Right atrium auricular region (tissue), 2 donors: ENCODE measurements around the gene SYT12. TPM values are rescaled to one million over a fixed set of nuclear protein-coding genes. Genes with fewer than 3 reads are reported as not detected.

Source experiments
- DNase-seq: peaks from one replicate; pipeline ENCODE4 v3.0.0-alpha.2; 2019; ENCODE audit warnings: low spot score
- H3K27ac ChIP-seq, 2 donors: fragments of 200-600 bp; sonication (generic); 1 replicate in 1 of 2; 2 replicates in 1 of 2; pipeline ENCODE4 v1.5.1; 2016 to 2019
- H3K27me3 ChIP-seq, 2 donors: fragments of 200-600 bp; sonication (generic); one replicate each; pipeline versions ENCODE4 v1.5.1 to v1.6.0; 2017 to 2019
- H3K36me3 ChIP-seq: fragments of 200-600 bp; sonication (generic); one replicate; pipeline ENCODE4 v1.5.1; 2016
- H3K4me1 ChIP-seq, 2 donors: fragments of 200-600 bp; sonication (generic); one replicate each; pipeline versions ENCODE4 v1.5.1 to v1.6.0; 2017 to 2019
- H3K4me3 ChIP-seq, 2 donors: fragments of 200-600 bp; sonication (generic); 1 replicate in 1 of 2; 2 replicates in 1 of 2; pipeline ENCODE4 v1.5.1; 2017 to 2019; ENCODE audit warnings: mild to moderate bottlenecking in 1 of 2, moderate library complexity in 1 of 2
- H3K9me3 ChIP-seq, 2 donors: fragments of 200-600 bp; sonication (generic); one replicate each; pipeline ENCODE4 v1.5.1; 2019
- CTCF ChIP-seq, 2 donors: fragments of 200-600 bp; sonication (generic); IDR thresholded peaks; one replicate each; pipeline ENCODE4 v1.5.1; 2019; ENCODE audit warnings: antibody characterized with exemption in 2 of 2
- total RNA-seq, 2 donors: library from RNA; depleted of rRNA; stranded (reverse); fragments of >200 nt; gene quantifications; one replicate each; pipeline ENCODE4 v1.1.0, GENCODE V29; 2016

SYT12 gene
- total RNA-seq, 2 donors from 2014 or later: 0.44 to 0.59 TPM

- Histone ChIP-seq H3K27me3 (peaks cover 0 to 7% of the 10 kb centered on the region in 2 donors), H3K4me3 (peak overlapping the region; percentile 18 to 52), H3K9me3 (no peaks in the 10 kb centered on the region), H3K4me1 (peaks cover 0 to 17% of the 10 kb centered on the region in 2 donors), H3K27ac (no peak overlapping the region), H3K36me3 (no peaks in the 10 kb centered on the region)
- TF ChIP-seq CTCF (IDR thresholded peaks at IDR 0.05): no peak
- DNase-seq: no peak
Observed at GRCh38 chr11:67022341-67022933, 497 bp upstream of the SYT12 start.

- H3K27ac ChIP-seq: no peak overlapping the region
- peaks cover 0 to 17% of the 10 kb centered on the region in 2 donors for H3K4me1 ChIP-seq
- H3K36me3 ChIP-seq: no peaks in the 10 kb centered on the region
- DNase-seq: no peak
- peaks cover 0 to 7% of the 10 kb centered on the region in 2 donors for H3K27me3 ChIP-seq
- H3K4me3 ChIP-seq: peak overlapping the region in 1 of 2 donors; percentile 52
- no peaks in the 10 kb centered on the region for H3K9me3 ChIP-seq
- no peak for TF ChIP-seq CTCF (IDR thresholded peaks at IDR 0.05)
Observed at GRCh38 chr11:67023957-67024353, 1.0 kb downstream of the SYT12 start.

DNA sequence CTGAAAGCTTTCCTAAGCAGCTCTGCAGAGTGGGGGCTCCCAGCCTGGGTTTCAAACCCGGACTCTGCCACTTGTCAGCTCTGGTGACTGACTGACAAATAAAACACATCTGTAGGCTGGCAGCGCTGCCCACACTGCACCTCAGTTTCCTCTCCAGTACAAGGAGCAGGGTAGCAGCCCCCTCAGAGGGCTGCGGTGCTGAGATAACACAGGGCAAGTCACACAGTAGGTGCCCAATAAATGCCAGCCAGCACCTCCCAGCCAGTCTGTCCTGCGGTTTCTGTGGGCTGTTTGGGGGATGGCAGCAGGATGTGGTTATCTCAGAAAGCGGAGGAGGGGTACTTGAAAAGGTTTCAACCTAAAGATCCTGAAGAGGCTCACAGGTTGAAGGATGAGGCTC is 1.5 kb downstream of the SYT12 start:
- no peak overlapping the region for H3K27ac ChIP-seq
- H3K4me1 ChIP-seq: peaks cover 0 to 17% of the 10 kb centered on the region in 2 donors
- no peaks in the 10 kb centered on the region for H3K9me3 ChIP-seq
- H3K27me3 ChIP-seq: peaks cover 0 to 7% of the 10 kb centered on the region in 2 donors
- no peak for DNase-seq
- no peaks in the 10 kb centered on the region for H3K36me3 ChIP-seq
- no peak overlapping the region for H3K4me3 ChIP-seq
- TF ChIP-seq CTCF (IDR thresholded peaks at IDR 0.05): no peak

- peaks cover 0 to 7% of the 10 kb centered on the region in 2 donors for H3K27me3 ChIP-seq
- no peak for TF ChIP-seq CTCF (IDR thresholded peaks at IDR 0.05)
- H3K27ac ChIP-seq: no peak overlapping the region
- H3K9me3 ChIP-seq: no peaks in the 10 kb centered on the region
- H3K4me1 ChIP-seq: peaks cover 0 to 17% of the 10 kb centered on the region in 2 donors
- no peak for DNase-seq
- H3K4me3 ChIP-seq: no peak overlapping the region
- no peaks in the 10 kb centered on the region for H3K36me3 ChIP-seq
Observed at GRCh38 chr11:67024966-67025365, 2.0 kb downstream of the SYT12 start.

GRCh38 chr11:67025750-67026149 is 2.8 kb downstream of the SYT12 start:
- Histone ChIP-seq H3K27me3 (peaks cover 0 to 7% of the 10 kb centered on the region in 2 donors), H3K4me3 (no peak overlapping the region), H3K4me1 (peaks cover 0 to 17% of the 10 kb centered on the region in 2 donors), H3K36me3 (no peaks in the 10 kb centered on the region), H3K27ac (no peak overlapping the region), H3K9me3 (no peaks in the 10 kb centered on the region)
- DNase-seq: no peak
- no peak for TF ChIP-seq CTCF (IDR thresholded peaks at IDR 0.05)

DNA sequence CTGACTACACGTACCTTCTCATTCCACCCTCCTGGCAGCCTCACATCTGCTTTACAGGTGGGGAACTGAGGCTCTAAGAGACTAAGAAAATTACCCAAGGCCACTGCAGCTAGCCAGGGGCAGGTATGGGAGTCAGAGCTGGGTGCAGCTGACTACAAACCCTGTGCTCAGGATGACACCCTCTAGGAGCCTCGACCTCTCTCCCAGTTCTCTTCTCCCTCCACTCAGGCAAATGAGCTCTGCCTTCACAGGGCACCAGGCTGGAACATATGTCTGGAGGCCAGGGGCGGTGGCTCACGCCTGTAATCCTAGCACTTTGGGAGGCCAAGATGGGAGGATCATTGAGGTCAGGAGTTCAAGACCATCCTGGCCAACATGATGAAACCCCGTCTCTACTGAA is 4.0 kb downstream of the SYT12 start:
- DNase-seq: no peak
- Histone ChIP-seq H3K27me3 (peaks cover 0 to 7% of the 10 kb centered on the region in 2 donors), H3K27ac (no peak overlapping the region), H3K4me1 (peaks cover 0 to 17% of the 10 kb centered on the region in 2 donors), H3K36me3 (no peaks in the 10 kb centered on the region), H3K4me3 (no peak overlapping the region), H3K9me3 (no peaks in the 10 kb centered on the region)
- TF ChIP-seq CTCF (IDR thresholded peaks at IDR 0.05): no peak
